ENCODE data around the gene SH3PXD2A.
"Not testable (repeated sequence)": the region's sequence is repeated elsewhere in the genome, so short reads cannot be mapped to it uniquely, and the experiment has no call there.

DNA sequence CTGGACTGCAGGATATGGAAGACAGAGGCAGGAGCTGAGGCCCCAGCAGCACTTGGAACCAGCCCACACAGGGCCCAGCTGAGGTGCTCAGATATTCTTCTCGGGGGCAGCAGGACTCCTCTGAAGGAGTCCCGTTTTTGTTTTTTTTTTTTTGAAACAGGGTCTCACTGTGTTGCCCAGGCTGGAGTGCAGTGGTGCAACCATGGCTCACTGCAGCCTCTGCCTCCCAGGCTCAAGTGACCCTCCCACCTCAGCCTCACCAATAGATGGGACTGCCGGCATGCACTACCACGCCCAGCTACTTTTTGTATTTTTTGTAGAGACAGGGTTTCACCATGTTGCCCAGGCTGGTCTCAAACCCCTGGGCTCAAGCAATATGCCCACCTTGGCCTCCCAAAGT is 124.3 kb downstream of the SH3PXD2A start:
- TF ChIP-seq, protein P1, sequence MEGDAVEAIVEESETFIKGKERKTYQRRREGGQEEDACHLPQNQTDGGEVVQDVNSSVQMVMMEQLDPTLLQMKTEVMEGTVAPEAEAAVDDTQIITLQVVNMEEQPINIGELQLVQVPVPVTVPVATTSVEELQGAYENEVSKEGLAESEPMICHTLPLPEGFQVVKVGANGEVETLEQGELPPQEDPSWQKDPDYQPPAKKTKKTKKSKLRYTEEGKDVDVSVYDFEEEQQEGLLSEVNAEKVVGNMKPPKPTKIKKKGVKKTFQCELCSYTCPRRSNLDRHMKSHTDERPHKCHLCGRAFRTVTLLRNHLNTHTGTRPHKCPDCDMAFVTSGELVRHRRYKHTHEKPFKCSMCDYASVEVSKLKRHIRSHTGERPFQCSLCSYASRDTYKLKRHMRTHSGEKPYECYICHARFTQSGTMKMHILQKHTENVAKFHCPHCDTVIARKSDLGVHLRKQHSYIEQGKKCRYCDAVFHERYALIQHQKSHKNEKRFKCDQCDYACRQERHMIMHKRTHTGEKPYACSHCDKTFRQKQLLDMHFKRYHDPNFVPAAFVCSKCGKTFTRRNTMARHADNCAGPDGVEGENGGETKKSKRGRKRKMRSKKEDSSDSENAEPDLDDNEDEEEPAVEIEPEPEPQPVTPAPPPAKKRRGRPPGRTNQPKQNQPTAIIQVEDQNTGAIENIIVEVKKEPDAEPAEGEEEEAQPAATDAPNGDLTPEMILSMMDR (IDR thresholded peaks at IDR 0.05): not testable (repeated sequence)
- not testable (repeated sequence) for TF ChIP-seq POLR2A (IDR thresholded peaks at IDR 0.05)
